Inflammatory macrophage treated with lipopolysaccharide for 1 hour (primary cell): ENCODE results near the gene GPRIN2.
"Not testable (repeated sequence)": the region's sequence is repeated elsewhere in the genome, so short reads cannot be mapped to it uniquely, and the experiment has no call there.

Experiments used
- DNase-seq, 2 donors: peaks; one replicate each; pipeline ENCODE4 v3.0.0-alpha.2; 2020 to 2022

Gene GPRIN2

DNA sequence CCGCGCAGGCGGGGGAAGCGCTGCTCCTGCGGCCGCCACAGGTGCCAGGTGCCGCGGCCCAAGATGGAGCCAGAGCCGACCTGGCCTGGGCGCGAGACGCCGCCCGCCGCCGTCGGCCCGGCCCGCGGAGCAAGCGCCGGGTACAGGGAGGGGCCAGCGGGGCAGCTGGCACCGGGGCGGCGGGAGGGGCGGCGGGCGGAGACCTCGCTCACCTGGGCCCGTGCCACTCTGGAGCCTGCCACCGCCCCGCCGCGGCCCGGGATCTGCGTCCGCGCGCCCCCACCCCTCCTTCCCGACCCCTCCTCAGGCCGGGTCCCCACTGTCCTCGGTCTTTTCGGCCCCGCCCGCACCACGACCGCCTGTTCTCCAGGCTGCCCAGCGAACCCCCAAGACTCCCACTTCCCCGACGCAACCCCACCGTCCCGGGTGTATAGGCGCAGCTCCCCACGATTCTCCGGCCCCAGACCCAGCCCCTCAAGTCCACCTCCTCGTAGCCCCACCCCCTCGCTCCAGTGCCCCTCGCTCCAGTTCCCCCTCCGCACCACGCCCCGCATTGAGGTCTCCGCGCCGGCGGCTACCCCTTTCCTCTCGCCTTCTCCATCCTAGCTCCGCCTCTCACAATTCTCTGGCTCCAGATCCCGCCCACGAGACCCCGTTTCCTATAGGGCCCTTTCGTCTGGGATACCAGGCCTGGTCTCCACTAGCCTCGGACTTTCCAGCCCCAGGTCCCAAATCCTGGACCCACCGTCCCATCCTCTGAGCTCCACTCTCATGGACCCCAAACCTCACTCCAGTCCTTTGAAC lies at the start of gene GPRIN2:
GPRIN2 (minus strand) TSS at position 144 of the 804 bp plus-strand sequence. CDS start 5,922 bp downstream, outside the sequence.
- no peak for DNase-seq

GRCh38 chr10:46600516-46600915 lies 44.1 kb upstream of the GPRIN2 start:
- not testable (repeated sequence) for DNase-seq

DNA sequence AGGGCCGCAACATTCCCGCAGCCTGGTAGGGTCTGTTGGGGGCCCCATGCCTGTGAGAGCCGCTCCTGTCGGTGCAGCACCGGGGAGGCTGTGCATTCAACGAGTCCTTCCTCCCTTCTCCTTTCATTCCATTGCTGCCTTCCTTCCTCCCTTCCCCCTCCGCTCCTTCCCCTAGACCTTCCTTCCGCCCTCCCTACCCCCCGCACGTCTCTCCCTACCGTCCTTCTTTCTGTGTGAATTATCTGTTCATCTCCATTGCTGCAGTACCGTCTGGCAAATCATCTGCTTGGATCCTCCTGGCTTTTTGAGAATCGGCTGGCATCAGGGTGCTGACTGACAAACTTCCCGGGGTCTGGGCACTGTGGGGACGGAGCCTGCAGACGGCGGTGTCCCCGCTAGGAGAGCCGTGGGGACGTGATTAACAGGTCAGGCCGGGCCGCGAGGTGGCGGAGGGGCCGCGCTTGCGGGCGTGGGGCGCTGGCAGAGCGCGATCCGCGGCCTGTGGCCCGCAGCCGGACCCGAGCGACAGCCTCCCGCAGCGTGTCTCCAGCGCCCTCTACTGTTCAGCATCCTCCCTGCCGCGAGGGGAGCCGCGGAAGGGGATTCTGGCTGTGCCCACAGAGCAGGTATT lies 41.3 kb upstream of the GPRIN2 start:
- peak in 1 of 2 donors; percentile 0 for DNase-seq

- DNase-seq, result peak; percentile 21 to 28
These were observed 40.1 kb upstream of the GPRIN2 start for GRCh38 chr10:46596570-46596969.

DNA sequence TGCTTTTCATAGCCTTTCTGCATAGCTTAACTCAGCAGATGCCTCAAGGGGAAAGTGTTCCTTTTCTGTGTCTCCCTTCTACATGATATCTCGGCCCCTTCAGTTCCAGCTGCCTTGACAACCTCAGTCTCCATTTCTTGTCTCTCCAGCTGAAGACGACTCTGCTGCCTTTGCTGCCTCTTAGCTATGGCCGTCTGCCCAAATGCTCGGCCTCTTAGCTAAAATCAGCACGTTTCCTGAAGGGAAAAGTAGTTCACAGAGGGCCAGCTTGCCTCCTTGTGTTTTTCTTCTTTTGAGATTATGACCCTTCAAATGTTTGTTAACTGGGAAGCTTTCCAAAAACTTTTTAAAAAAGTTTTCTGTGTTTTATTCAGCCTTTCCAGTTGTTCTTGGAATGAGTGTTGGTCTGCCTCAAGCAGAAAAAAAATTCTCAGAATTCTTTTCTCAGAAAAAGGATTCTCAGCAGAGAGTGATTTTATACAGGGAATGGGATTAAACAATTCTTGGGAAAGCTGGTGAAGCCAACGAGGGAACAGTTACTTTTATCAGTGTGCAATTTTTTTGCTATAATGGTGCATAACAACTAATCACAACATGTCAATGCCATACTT lies 38.1 kb upstream of the GPRIN2 start:
- not testable (repeated sequence) for DNase-seq

GRCh38 chr10:46593307-46593706 lies 36.8 kb upstream of the GPRIN2 start:
- not testable (repeated sequence) for DNase-seq

GRCh38 chr10:46591053-46591452 lies 34.6 kb upstream of the GPRIN2 start:
- DNase-seq, result not testable (repeated sequence)

DNA sequence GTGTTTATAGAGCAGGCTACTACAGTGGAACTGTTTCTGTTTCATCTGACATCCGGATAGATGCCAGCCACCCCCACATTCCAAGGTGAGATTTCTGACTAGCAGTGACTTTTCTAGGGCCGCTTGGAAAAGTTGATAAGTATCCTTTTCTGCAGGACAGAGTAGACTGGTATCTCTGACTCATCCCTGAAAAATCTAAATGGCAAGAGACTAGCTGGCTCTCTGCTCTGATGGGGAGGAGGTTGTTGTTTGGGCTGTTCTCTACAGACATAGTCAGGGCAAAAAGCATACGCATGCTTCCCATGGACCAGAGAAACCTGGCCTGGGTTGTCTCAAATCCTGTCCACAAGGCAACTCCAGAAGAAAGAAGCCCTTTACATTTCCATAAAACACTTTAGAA lies 33.1 kb upstream of the GPRIN2 start:
- DNase-seq, result not testable (repeated sequence)

GRCh38 chr10:46588221-46588620 lies 31.8 kb upstream of the GPRIN2 start:
- not testable (repeated sequence) for DNase-seq

DNA sequence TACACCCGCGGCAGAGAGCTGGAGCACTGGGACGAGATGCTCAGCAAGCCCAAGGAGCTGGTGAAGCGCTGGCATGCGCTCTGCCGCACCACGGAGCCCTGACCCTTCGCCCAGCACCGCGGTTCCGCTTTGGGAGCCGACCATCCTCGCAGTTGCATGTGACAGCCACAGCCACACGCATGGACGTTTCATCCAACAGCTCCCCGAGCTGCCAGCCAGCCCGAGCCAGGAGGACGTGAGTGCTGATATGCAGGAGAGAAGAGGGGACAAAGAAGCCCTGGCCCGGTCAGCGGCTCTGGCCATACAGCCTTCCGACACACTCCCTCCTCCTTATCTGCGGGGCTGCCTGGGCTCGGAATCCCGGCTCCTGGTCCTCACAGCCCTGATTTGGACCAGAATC lies 31.1 kb upstream of the GPRIN2 start:
- DNase-seq, result not testable (repeated sequence)

GRCh38 chr10:46585246-46585645 lies 28.8 kb upstream of the GPRIN2 start:
- DNase-seq, result not testable (repeated sequence)

DNA sequence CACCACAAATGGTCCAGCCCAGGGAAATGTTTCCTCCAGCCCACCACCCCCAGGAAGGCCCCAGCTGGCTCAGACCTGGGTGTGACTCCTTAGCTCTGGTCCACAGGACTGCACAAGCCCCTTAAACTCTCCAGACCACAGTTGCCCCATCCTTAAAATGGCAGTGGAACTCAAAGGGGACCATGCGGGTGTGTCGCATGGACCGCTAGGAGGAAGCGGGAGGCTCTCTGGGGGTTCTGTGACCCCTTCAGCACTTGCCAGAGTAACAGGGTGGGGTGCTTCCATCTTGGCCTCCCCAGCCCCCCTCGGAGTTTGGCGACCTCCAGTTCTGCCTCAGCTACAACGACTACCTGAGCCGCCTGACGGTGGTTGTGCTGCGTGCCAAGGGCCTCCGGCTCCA lies 27.7 kb upstream of the GPRIN2 start:
- DNase-seq, result not testable (repeated sequence)

- DNase-seq, result not testable (repeated sequence)
These were observed 26.1 kb upstream of the GPRIN2 start for GRCh38 chr10:46582568-46582967.

- DNase-seq, result not testable (repeated sequence)
These were observed 25.5 kb upstream of the GPRIN2 start for GRCh38 chr10:46581997-46582396.

DNA sequence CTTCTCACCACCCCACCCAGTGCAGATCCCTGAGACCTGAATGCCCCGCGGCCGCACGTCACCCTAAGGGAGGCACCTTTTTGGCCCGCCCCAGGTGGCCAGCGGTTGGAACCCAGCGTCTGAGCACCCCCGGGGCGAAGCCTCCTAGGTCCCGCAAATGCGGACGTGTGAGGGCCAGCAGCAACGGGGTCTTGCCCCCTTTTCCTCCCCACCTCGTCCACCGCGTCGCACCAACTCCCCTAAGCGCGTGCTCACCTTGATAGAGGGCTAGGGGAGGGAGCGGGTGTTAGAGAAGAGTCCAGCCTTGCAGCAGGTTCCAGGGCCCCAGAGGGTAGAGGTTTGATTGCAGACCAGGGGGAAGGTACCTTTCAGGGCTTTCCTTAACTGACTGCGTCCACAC lies 22.9 kb upstream of the GPRIN2 start:
- DNase-seq, result not testable (repeated sequence)

- not testable (repeated sequence) for DNase-seq
These were observed 22.2 kb upstream of the GPRIN2 start, which contains the start of gene SYT15 for GRCh38 chr10:46578474-46579178. Gene SYT15, plus strand, starts transcription at chr10:46579128. Its CDS starts 41 bp downstream, at chr10:46579169.

DNA sequence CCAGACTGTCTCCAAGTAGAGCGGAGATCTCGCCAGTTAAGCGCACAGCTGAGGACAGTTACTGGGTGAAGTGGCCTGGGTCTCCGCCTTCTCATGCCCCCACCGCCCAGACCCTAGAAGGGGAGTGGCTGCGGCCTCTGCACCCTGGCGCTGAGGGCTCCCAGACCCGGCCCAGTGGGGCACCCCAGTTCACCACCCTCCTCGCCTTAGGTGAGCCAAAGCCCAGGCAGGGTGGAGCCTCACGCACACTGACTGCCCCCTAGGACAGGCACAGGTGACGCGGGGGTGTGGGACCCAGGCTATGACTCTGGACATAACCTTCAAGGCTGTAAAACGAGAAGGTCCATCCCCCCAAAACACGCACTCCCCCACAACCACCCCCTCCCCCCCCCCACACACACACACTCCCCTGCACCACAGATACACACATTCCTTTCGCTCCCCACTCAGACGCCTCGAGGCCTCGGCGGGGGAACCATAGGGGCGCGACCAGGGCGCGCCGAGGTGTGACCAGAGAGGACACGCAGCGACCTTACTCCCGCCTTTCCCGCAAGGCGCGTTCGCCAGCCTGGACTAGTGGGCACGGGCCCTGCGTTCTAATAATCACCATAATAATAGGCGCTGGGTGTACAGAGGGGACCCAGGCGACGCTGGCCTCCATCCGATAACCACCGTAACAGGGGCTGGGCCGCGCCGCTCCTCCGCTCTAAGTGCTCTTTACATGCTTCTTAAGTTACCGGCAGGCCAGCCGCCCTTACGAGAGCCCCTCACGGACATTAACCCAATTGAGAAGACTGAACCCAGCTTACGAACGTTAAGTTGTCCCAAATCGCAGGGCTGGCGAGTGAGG lies 21.4 kb upstream of the GPRIN2 start:
- DNase-seq, result not testable (repeated sequence)

GRCh38 chr10:46573884-46574283 lies 17.4 kb upstream of the GPRIN2 start:
- DNase-seq, result not testable (repeated sequence)

DNA sequence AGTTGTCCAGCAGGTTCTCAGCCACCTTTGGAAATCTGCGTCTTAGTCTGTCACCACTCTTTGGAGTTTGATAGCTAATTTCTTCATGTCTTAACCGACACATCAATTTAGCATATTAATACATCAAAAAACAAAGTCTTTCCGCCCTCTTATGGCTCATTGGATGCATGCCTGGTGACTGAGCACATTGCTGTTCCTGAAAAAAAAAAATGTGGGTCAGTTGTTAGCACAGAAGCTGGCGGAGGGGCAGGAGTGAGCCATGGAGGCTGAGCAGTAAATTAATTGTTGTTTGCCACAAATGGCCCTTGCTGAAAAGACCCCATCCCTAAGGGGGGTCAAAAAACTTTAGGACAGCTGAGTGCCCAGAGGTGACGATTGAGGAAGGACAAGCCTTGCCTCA lies 16.9 kb upstream of the GPRIN2 start:
- DNase-seq, result not testable (repeated sequence)

- not testable (repeated sequence) for DNase-seq
These were observed 16.3 kb upstream of the GPRIN2 start for GRCh38 chr10:46572765-46573164.

DNA sequence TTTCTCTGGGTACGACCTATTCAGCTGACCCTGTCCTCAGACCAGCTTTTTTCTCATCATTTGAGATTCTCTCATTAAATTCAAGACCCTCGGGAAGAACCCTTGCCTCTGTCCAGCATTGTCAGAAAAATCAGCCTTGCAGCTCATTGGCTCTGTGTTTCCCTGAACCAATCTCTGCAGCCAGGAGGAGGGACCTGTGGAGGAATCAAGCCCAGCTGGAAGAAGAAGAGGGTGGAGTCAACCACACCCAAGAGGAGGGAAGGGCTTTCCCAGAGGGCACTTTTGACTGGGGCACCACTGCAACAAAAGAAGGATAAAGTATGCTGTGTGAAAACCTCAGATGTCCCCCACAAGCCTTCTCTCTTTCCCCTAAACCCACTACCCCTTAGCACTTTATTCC lies 14.2 kb upstream of the GPRIN2 start:
- not testable (repeated sequence) for DNase-seq

- not testable (repeated sequence) for DNase-seq
These were observed 10.7 kb upstream of the GPRIN2 start for GRCh38 chr10:46567151-46567550.
